HCT116 (cell line): ENCODE measurements around the gene EID2. TPM values are rescaled to one million over a fixed set of nuclear protein-coding genes. Genes with fewer than 3 reads are reported as not detected.
A peak's percentile ranks its signal among the peaks of the same experiment; 100 is the strongest.

Source experiments
- ATAC-seq: fragments of 200-7000 bp; cut with Tn5 transposase; 2 replicates; pipeline ENCODE4 v1.9.1; 2020; ENCODE audit warnings: mild to moderate bottlenecking, moderate library complexity
- BruUV-seq: library from RNA; stranded (reverse); fragments of 400-500 nt; replicated peaks from 2 replicates; lab custom pipeline; 2021; lab: Mats Ljungman, UMichigan
- CTCF ChIA-PET: fragments of 300-600 bp; sonication (Branson Sonifier 250); formaldehyde crosslinking; loops from one replicate; lab custom pipeline; 2021; ENCODE audit warnings: antibody characterized with exemption; lab: Charles Lee
- POLR2A ChIA-PET: fragments of 300-600, 350-600 bp; sonication (Branson Sonifier 250); formaldehyde crosslinking; loops from one replicate; lab custom pipeline; 2021; ENCODE audit warnings: antibody characterized with exemption; lab: Charles Lee
- RAD21 ChIA-PET, 2 experiments: fragments of 300-600 bp; sonication (Branson Sonifier 250); formaldehyde crosslinking; loops; one replicate each; lab custom pipeline; 2023; ENCODE audit warnings: low total read pairs in 2 of 2; ENCODE audit not compliant: uncharacterized antibody in 2 of 2, unreplicated experiment in 2 of 2, low non-redundant PET in 1 of 2; lab: Charles Lee
- DNase-seq: peaks from one replicate; pipeline ENCODE4 v3.0.0-alpha.2; 2010; ENCODE audit warnings: low read depth, low spot score
- H2AFZ ChIP-seq: fragments of 200-600 bp; shearing (Covaris generic), sonication (generic); 2 replicates; pipeline ENCODE4 v1.6.1; 2017; ENCODE audit warnings: low read depth, mixed run types, mixed read lengths, antibody characterized with exemption, low read length; ENCODE audit not compliant: poor library complexity, severe bottlenecking
- H3K27ac ChIP-seq: 2 replicates; pipeline ENCODE4 v1.5.1; 2012; ENCODE audit warnings: low read depth, low read length
- H3K27me3 ChIP-seq: fragments of 200-600 bp; sonication (generic); 2 replicates; pipeline ENCODE4 v1.6.1; 2016; ENCODE audit warnings: mixed run types, low read length, mixed read lengths; ENCODE audit not compliant: insufficient read depth
- H3K36me3 ChIP-seq, 2 experiments: fragments of 200-500 bp in 1 of 2; fragments of 200-600 bp in 1 of 2; sonication (Bioruptor generic) in 1 of 2; sonication (generic) in 1 of 2; 2 replicates each; pipeline versions ENCODE4 v1.5.1 to v1.6.1; 2014 to 2016; ENCODE audit warnings: low read length in 2 of 2, inconsistent platforms in 1 of 2, mixed read lengths in 1 of 2, mixed run types in 1 of 2; ENCODE audit not compliant: insufficient read depth in 2 of 2, control insufficient read depth in 1 of 2
- H3K4me1 ChIP-seq, 2 experiments: fragments of 200-600 bp in 1 of 2; sonication (generic) in 1 of 2; 2 replicates each; pipeline versions ENCODE4 v1.5.1 to v1.6.1; 2012 to 2017; ENCODE audit warnings: low read length in 2 of 2, inconsistent platforms in 1 of 2, mild to moderate bottlenecking in 1 of 2, mixed read lengths in 1 of 2, mixed run types in 1 of 2, moderate library complexity in 1 of 2; ENCODE audit not compliant: insufficient read depth in 2 of 2, control insufficient read depth in 1 of 2
- H3K4me2 ChIP-seq: fragments of 200-600 bp; sonication (generic); 2 replicates; pipeline ENCODE4 v1.6.1; 2017; ENCODE audit warnings: mixed run types, low read length, mixed read lengths
- H3K4me3 ChIP-seq, 2 experiments: fragments of 200-600 bp in 1 of 2; sonication (generic) in 1 of 2; replicated peaks in 1 of 2; 2 replicates each; pipeline ENCODE4 v1.5.1; 2011 to 2016; ENCODE audit warnings: low read length in 2 of 2, control low read depth in 1 of 2, low read depth in 1 of 2, mild to moderate bottlenecking in 1 of 2, mixed read lengths in 1 of 2, mixed run types in 1 of 2
- H3K79me2 ChIP-seq: fragments of 200-600 bp; sonication (generic); 2 replicates; pipeline ENCODE4 v1.6.1; 2017; ENCODE audit warnings: mild to moderate bottlenecking, mixed run types, low read length, moderate library complexity, mixed read lengths; ENCODE audit not compliant: insufficient read depth
- H3K9ac ChIP-seq: fragments of 200-600 bp; sonication (generic); 2 replicates; pipeline ENCODE4 v1.6.1; 2016; ENCODE audit warnings: low read length, mixed read lengths
- H3K9me2 ChIP-seq: fragments of 200-600 bp; sonication (generic), shearing (Covaris generic); 2 replicates; pipeline ENCODE4 v1.6.1; 2017; ENCODE audit warnings: mixed run types, mild to moderate bottlenecking, moderate library complexity; ENCODE audit not compliant: insufficient read depth
- H3K9me3 ChIP-seq, 2 experiments: fragments of 200-500 bp in 1 of 2; fragments of 200-600 bp in 1 of 2; sonication (Bioruptor generic) in 1 of 2; sonication (generic) in 1 of 2; 2 replicates each; pipeline ENCODE4 v1.6.1; 2014 to 2017; ENCODE audit warnings: low read length in 2 of 2, mixed read lengths in 2 of 2, inconsistent platforms in 1 of 2, low read depth in 1 of 2, mild to moderate bottlenecking in 1 of 2, mixed run types in 1 of 2, moderate library complexity in 1 of 2; ENCODE audit not compliant: control insufficient read depth in 1 of 2, insufficient read depth in 1 of 2
- H4K20me1 ChIP-seq: fragments of 200-600 bp; sonication (generic), shearing (Covaris generic); 2 replicates; pipeline ENCODE4 v1.6.1; 2017; ENCODE audit warnings: mixed run types, mild to moderate bottlenecking, moderate library complexity; ENCODE audit not compliant: insufficient read depth
- EZH2 ChIP-seq: fragments of 200-600 bp; sonication (generic); IDR thresholded peaks from 2 replicates; pipeline ENCODE4 v1.6.1; 2017; ENCODE audit warnings: antibody characterized with exemption, mixed run types
- MAX ChIP-seq: IDR thresholded peaks from 2 replicates; pipeline ENCODE4 v1.6.1; 2012
- SIN3A ChIP-seq: IDR thresholded peaks from 2 replicates; pipeline ENCODE4 v1.6.1; 2012; ENCODE audit warnings: low read depth
- SP1 ChIP-seq: IDR thresholded peaks from 2 replicates; pipeline ENCODE4 v1.6.1; 2012; ENCODE audit warnings: low read depth
- TCF7L2 ChIP-seq: IDR thresholded peaks from 2 replicates; pipeline ENCODE4 v1.7.0; 2011; ENCODE audit warnings: borderline replicate concordance, inconsistent platforms; ENCODE audit not compliant: insufficient read depth, insufficient read length; ENCODE audit errors: extremely low read depth
- YY1 ChIP-seq: IDR thresholded peaks from 2 replicates; pipeline ENCODE4 v1.6.1; 2011; ENCODE audit warnings: low read length, low read depth, moderate library complexity, mild to moderate bottlenecking; ENCODE audit not compliant: insufficient replicate concordance; ENCODE audit errors: extremely low read depth
- ZFX ChIP-seq: fragments of 450-650 bp; IDR thresholded peaks from 2 replicates; pipeline ENCODE4 v1.6.1; 2017
- intact Hi-C: fragments of 100-400 bp; cut with micrococcal nuclease; formaldehyde crosslinking; loops from 2 replicates; pipeline ENCODE4 v1.10.0; 2022
- total RNA-seq: library from RNA; stranded (reverse); gene quantifications from one replicate; pipeline ENCODE4 v1.2.1, GENCODE V29; 2021; ENCODE audit not compliant: unreplicated experiment

The EID2 gene
- total RNA-seq, 1 experiment from 2014 or later, result 11.7 TPM

- TF ChIP-seq MAX (no peak), EZH2 (no peak), TCF7L2 (no peak), SIN3A (no peak), YY1 (no peak)
- intact Hi-C loops, result loop anchor here (1.0 to 10.0 kb wide), 3 partner anchors 58 to 317 kb away; partner anchors contain the start of gene SUPT5H
- ChIA-PET CTCF (interaction anchor here (0.7 to 2.8 kb wide), 5 partner anchors 10 to 101 kb away, joined by 3 to 24 read pairs (median 5); no protein-coding TSS in a partner anchor), POLR2A (no interaction called here), RAD21 (no interaction called here)
- Histone ChIP-seq H3K4me2 (peak overlapping the region; percentile 97), H3K4me3 (peak overlapping the region; percentile 67 to 82), H3K9me2 (no peaks in the 10 kb centered on the region), H3K79me2 (no peaks in the 10 kb centered on the region), H3K27ac (peak overlapping the region; percentile 58; the same call in 1 of the 2 replicates), H3K9ac (peak overlapping the region; percentile 58), H3K4me1 (peaks cover 3 to 13% of the 10 kb centered on the region in 2 experiments; a peak in 3 of 4 replicates), H3K36me3 (no peaks in the 10 kb centered on the region), H3K9me3 (no peaks in the 10 kb centered on the region), H2AFZ (peak overlapping the region; percentile 80), H3K27me3 (no peaks in the 10 kb centered on the region), H4K20me1 (no peaks in the 10 kb centered on the region)
- no TSS peak for BruUV-seq
- ATAC-seq (no peak), DNase-seq (no peak)
Observed at GRCh38 chr19:39531834-39532232, 8.1 kb downstream of the EID2 start.

GRCh38 chr19:39525205-39525604 lies 14.8 kb downstream of the EID2 start:
- Histone ChIP-seq H3K9me3 (no peaks in the 10 kb centered on the region), H4K20me1 (no peaks in the 10 kb centered on the region), H3K27ac (no peak overlapping the region), H2AFZ (no peak overlapping the region), H3K4me3 (no peak overlapping the region), H3K9ac (no peak overlapping the region), H3K27me3 (no peaks in the 10 kb centered on the region), H3K79me2 (no peaks in the 10 kb centered on the region), H3K9me2 (no peaks in the 10 kb centered on the region), H3K4me2 (no peak overlapping the region), H3K36me3 (no peaks in the 10 kb centered on the region), H3K4me1 (no peaks in the 10 kb centered on the region)
- intact Hi-C loops, result no loop called here
- TF ChIP-seq EZH2, result no peak
- no peak for TF ChIP-seq ZFX
- TF ChIP-seq SP1, result no peak
- POLR2A ChIA-PET, result no interaction called here
- RAD21 ChIA-PET, result no interaction called here
- DNase-seq, result no peak
- no peak for ATAC-seq
- BruUV-seq, result no TSS peak
- CTCF ChIA-PET, result no interaction called here
